Stimulated activated CD8-positive, alpha-beta memory T cell treated with anti-CD3 and anti-CD28 coated beads, Interleukin-12 subunit alpha, Interleukin-12 subunit beta, amount 100 ng/mL, for 1 hour (primary cell): ENCODE measurements around the gene PGBD5.

ENCODE experiments used
- DNase-seq: peaks from one replicate; pipeline ENCODE4 v3.0.0-alpha.2; 2020; ENCODE audit warnings: low read depth

PGBD5 gene

DNA sequence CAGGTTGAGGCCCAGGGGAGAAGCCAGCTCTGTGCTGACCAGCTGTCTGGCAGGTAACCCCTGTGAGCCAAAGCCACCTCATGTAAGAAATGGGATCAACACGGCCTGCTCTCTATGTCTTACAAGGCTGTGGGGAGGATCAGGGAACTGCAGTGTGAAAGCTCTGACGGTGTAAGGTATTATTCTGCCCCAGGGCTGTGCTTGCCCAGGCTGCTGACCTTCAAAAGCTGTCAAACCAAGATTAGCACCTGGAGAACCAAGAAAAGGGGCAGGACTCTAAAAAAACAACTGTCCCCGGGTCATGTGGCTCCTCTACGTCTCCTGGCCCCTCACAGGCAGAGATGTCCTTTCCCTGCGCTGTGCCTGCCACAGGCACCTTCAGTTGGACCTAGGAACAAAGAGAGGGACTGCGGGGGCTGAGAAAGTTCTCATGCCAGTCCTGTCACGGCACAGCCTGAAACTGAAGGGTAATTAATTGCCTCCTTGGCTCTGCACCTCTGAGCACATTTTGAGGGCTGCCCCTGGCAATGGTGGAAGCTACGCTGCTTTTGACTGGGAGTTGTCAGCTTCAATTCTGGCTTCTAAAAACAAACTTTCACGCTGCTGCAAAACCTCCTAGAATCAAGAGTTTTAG lies 77.6 kb downstream of the PGBD5 start:
- no peak for DNase-seq

DNA sequence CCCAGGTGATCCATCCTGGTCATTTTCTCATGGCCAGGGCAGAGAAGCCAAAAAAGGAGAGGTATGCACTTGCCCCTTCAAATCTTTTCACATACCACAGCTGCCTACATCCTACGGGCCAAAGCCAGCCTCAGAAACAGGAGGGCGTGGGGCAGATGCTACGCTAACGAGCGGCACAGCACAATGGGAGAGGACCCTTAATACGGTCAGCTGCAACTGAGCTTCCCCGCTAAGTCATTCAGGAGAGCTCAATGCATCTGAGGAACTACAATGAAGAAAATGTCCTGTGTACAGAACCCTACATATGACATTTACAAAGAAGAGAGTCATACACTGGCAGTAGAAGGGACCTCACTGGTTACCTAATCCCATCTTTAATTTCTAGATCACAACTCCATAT lies 78.2 kb downstream of the PGBD5 start:
- DNase-seq = no peak

DNA sequence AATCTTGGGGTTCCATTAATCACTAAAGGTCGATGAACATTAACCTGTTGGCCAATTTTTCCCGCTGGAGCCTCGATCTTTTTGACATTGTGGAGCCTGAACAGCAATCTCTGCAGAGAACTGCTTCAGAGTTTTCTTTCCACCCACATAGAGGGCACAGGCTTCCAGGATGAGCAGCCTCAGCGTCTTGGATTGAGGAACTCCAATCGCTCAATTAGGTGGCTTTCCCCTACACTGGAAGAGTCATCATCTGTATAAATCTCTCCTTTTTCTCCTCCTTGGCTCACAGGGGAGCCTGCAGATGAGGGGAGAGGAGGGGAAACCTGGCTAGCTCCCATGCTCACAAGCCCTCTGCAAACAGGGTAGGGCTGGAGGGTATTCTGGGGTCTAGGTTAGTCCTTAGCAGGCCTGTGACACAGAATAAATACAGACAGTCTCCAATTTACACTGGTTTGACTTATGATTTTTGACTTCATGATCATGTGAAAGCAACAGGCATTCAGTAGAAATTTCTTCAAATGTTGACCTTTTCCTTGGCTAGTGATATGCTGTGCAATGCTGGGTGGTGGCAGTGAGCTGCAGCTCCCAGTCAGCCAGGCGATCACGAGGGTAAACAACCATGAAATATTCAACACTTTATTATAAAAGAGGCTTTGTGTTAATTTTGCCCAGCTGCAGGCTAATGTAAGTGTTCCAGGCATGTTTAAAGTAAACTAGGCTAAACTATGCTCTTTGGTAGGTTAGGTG lies 80.8 kb downstream of the PGBD5 start:
- DNase-seq = no peak

DNA sequence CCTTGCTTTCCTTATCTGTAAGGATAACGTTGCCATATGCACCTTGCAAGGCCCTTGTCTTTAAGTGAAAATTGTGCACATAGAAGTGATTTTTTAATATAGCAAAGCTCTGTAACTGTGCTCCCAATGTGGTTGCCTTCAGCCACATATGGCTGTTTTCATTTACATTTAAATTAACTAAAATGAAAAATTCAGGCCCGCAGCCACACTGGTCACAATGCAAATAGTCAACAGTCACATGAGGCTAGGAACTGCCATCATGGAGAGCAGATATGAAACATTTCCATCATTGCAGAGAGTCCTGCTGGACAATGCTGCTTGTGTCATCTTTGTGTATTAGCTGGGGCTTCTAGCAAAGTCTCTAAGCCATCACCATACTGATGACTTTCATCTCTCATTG lies 83.4 kb downstream of the PGBD5 start:
- no peak for DNase-seq

DNA sequence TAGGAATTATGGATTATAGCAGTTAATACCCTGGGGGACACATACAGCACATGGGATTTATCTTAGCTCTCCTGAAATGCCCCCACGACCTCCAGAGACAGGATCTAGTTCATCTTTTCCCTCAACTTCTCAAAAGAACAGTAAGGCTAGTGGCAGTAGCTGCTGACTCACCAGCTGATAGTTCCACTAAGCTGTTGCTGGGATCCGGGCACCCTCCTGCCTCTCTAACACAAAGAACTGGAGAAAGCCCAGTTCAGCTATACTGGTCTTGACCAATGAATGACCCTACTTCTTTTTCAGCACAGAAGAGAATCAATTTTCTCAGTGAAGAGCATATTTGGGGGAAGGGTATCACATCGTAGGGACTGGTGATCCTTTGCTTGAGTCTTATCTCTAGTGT lies 84.1 kb downstream of the PGBD5 start:
- no peak for DNase-seq

DNA sequence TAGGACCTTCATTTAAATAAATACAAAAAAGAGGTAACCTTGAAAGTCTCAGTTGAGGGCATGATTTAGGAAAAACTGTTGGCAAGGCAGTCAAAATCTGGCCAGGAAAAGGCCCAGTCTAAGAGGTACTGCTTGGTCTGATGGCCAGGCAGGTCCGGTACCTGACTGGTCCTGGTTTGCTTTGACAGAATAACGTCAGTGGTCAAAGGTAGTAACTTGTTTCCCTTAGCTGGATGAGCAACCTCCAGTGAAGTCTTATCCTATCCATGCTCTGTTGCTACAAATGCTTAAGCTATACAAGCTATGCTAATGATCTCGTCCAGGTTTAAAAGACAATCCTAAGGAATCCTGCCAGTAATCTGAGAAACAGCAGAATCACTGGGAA lies 85.0 kb downstream of the PGBD5 start:
- no peak for DNase-seq

DNA sequence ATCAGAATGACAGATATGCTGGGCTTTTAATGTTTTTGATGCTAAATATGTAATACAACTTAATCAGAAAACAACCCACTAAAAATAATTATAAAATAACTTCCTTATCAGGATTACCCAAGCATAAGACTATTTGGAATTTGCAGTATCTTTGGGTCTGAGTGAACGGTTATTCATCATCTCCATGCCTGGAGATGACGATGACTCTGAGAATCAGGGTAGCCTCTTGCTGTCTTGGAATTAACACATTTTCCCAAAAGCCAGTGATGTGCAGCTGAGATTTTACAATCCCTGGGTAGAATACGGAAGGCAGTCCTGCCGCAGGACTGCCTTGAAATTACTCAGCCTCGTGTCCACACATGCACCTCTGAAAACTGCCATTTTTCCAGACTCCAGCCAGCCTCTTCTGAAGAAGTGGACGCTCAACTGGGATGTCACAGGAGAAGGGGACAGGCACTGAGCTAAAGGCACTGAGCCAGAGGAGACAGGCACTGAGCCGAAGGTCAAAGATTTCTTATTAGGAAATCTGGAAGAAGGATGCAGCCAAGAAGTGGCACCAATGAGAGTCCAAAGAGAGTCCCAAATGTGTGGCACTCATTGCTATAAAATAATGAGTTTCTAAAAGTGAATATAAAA lies 85.5 kb downstream of the PGBD5 start:
- DNase-seq = no peak

DNA sequence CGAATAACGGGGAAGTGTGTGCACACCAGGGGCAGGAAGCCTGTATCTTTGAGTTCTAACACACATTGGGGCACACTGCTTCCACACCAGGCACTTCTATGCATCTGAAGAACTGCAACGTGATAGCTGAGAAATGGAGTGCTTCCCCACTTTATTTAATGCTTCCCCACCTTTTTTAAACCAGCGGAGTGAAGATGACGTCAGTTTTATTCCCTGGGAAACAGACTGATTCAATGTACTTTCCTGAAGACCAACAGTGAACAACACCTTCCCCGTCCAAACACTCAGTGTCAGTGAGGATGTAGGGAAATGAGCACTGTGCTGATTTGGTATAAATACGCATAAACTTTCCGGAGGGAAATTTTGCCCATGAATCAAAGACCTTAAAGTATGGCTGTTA lies 87.1 kb downstream of the PGBD5 start:
- DNase-seq = no peak

DNA sequence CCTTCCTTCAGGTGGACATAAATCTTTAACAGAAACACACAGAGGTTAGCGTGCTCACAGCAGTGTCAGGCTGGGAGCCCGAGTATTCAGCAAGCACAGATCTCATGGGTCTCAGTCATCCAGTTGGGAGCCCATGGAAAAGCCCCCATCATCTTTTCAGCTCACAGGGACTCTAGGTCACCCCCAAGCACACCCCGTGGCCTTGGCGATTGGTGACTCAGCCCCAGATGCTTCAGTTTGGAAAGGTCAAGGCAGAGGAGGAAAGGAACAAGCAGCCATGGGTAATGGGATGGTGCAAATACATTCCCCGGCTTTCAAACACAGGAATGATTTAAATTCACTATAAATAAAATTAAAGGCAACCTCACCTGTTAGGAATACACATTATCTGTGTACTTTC lies 88.9 kb downstream of the PGBD5 start:
- no peak for DNase-seq

DNA sequence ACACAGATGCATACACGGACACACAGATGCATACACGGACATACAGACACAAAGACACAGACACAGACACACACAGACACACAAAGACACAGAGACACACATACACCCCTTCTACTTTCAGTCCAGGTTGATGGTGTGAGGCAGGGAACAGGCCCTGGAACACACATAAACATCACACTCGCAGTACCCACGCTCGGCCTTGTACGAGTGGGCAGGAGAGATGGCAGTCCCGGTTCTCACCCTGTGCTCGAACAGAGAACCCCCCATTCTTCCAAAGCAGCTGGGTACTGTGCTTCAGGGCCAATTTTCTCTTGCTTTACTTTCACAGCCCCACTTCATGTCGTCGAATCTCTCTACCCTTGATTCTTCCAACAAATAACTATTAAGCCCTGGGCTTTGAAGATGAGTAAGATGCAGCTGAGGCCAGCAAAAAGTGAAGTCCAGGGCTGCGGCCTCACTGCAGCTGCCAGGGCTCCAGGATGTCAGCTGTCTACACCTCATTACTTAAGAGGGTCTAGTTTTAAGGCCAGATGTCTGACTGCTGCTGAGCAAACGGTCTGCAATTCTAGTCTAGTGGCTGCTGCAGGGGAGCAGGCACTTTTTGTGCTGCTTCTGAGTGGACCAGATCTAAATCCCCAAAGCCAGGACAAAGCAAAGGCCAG lies 90.1 kb downstream of the PGBD5 start:
- DNase-seq = no peak

DNA sequence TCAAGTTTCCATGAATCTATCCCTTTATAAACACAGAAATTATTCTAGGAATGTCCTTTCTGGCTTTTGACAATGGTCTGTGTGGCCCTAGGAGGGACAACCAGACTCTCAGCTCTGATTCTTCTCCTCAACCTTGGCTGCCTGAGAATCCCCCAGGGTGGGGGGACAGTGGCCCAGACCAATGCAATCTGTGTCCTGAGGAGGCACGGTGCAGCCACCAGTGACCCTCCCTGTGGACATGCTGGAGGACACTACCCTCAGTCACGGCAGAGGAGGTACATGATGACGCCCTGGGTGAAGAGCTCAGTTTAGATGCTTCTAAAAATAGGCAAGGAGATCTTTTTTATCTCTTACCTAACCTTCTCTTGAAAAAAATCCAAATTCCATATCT lies 91.7 kb downstream of the PGBD5 start:
- DNase-seq = no peak

DNA sequence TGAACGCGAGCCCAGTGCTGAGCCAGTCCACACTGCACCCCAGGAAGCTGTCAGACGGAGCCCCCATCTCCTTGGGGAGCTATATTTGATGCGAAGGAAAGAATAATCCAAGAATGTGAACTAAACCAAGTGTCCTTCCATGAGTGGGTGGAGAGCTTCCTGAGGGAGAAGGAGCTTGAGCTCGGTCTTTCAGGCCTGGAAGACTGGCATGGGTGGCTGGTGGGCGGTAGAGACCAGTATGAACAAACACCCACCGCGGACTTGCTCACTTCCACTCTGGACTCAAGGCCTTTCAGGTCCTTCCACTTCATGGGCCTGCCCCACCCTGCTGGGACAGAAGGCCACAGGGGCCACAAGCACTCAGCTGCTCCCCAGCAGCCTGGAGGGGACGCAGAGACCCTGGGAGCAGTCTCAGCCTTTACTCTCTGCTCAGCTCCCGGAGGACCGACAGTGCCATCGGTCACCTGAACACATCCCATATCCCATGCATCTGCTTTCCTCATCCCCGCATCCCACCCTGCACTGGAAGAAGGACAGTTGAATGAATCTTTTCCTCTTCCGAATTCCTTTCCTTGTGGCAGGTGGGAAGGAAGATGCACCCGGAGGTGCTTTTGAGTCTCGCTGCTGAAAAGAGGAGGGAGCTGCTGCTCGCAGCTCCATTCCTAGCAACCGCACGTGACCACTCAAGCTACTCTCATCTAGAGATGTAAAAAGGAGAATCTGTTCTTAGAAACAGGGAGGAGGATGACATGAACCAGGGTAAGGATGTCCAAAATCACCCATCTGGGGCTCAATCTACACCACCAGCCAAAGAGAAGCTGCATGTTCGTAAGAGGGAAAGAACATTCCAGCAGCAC lies 92.3 kb downstream of the PGBD5 start:
- DNase-seq = no peak

DNA sequence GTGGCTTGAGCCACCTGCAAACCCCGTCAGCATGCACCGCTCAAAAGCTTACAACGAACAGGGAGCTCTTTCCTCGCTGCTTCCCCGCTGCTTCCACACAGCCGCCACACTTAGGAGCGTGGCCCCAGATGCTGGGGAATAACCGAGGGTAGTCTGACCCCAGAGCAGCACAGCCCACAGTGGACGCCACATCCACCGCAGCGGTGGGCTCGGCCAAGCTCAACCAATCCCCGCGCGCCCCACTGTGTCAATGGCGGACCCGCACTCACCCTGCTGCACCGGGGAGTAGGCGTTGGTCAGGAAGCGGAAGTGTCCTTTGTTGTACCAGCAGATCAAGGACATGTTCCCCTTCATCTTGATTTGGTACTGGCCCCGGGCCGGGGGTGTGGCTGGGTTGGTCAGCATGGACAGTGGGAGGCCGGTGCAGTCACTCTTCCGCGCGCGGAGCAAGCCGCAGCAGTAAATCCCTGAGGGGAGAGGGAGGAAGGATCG lies 93.5 kb downstream of the PGBD5 start:
- DNase-seq = no peak

DNA sequence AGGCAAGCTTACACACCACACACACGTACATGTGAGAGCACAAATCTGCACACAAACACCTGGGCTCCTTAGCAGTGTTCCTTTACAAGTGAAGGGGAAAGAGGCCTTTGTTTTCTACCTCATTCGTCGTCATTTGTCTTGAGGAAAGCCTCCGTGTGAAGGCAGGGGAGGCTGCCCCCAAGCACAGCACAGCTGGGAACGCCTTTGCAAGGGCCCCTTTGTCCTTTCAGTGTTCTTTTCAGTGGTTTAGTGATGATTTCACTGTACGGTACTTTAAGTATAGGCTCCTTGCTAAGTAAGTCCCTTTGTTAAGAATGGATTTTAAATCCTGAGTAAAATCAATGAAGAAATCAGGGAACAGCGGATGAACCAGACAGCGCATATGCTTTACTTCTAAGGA lies 94.1 kb downstream of the PGBD5 start:
- no peak for DNase-seq

DNA sequence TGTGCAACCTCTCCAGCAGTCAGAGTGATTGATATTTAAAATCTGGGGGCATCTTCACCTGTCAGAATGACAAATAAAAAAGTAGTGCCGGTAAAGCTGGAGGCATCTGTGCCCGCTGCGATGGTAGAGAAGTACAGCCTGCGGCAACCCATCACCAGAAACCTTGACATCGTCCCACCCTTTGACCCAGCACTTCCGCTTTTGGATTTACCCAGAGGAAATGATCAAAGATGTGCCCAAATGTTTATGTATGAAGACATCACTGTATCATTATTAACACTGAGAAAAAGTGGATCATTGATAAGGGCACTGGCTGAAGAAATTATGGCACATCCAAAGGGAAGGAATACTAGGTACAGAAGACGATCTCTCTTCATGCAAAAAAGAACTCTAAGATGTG lies 96.0 kb downstream of the PGBD5 start:
- DNase-seq = no peak

DNA sequence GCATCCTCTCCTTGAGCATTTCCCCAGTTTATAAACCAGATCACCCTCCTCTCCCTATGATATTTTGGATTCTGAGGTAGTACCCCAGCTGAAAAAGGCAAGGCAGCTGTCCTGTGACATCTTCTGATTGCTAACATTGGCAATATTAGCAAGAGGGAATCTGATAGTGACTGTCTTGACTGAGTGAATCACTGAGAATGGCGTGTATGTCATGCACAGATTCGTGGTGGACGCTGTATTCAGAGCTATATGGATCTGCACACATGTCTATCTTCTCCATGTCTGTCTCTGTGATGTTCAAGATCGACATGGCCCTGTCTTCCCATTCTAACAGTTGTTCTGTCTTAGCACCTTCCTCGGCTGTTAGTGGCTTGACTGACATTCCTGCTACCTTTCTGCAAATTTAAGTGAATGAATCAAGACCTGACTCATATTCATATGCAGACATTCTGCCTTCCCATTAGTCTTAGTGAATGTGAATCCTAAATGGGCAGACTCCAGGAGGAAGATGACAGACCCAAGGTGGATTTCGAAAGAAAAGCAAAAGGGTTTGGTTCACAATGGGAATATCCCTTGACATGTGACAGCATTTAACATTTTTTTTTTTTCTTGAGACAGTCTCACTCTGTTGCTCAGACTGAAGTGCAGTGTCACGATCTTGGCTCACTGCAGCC lies 97.7 kb downstream of the PGBD5 start:
- DNase-seq = no peak

DNA sequence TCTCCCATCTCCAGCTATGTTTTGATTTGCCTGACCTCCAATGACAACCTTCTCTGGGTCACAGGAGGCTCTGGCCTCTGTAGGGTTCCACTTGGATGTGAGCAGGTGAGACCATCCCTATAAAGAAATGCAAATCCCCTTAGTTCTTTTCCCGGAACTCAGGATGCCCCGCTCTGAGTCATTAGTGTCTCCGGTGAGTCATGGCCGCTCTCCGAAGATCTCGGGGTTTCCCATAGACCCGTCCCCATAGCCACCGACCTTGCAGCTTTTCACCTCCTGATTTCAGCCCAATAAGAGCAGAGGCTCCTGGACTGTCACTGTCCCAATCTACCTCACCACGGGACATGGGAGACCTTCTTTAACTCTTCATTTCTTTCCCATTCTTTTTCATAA lies 98.2 kb downstream of the PGBD5 start:
- DNase-seq = no peak

DNA sequence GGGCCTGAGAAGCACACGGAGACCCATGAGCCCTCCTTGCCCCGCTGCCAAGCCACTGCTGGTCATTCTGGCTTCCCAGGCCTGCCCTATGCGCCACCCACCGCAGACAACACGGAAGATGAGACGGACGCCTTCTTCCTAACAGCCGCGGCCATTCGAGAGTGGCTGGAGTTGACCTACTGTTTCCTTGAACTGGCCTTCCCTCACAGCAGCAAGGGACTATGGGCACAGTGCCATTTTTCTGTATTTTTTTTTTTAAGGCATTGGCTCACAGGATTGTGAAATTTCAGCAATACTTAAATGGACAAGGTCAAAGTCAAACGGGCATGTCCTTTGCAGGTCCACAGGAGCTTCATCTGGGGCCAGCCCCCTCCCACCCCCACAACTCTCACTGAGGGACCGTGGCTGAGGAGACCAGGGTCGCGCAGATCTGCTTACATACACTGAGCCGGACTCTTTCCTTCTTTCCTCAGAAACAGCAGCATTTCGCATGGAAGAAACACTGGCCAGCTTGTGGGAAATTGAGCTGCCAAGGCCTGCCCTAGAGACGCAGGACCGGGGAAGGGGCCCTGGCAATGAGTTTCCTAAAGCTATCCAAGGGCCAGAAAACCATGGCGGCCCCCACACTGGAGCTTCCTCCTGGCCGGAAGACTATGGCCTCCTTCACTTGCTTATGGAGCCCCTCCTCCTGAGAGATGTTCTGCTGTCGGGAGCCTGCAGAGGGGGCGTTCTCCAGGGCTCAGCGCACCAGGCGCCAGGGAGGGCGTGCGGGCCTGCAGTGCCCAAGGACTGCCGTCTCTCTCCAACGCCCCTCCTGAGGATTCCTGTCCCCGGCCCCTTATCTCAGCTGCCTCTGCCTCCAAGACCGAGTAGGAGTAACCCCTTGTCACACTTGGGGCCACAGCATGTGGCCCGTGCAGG lies 98.9 kb downstream of the PGBD5 start:
- no peak for DNase-seq

DNA sequence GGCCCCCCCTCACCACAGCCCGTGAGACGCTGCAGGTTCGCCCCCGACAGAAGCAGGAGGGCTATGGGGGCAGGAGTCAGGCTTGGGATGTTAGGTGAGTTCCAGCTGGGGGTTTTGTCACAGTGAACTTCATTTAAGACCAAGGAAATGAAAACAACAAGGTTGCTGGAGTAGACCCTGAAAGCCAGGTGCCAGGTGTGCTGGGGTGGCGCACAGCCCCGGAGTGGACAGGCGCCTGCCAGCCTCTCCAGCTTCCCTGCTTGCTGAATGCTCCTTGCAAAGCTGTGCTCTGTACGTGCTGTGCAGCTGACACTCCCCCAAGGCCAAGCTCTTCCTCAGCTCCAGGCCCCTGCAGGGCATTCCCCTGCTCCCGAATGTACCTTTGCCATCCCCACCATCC lies 102.4 kb downstream of the PGBD5 start:
- no peak for DNase-seq

DNA sequence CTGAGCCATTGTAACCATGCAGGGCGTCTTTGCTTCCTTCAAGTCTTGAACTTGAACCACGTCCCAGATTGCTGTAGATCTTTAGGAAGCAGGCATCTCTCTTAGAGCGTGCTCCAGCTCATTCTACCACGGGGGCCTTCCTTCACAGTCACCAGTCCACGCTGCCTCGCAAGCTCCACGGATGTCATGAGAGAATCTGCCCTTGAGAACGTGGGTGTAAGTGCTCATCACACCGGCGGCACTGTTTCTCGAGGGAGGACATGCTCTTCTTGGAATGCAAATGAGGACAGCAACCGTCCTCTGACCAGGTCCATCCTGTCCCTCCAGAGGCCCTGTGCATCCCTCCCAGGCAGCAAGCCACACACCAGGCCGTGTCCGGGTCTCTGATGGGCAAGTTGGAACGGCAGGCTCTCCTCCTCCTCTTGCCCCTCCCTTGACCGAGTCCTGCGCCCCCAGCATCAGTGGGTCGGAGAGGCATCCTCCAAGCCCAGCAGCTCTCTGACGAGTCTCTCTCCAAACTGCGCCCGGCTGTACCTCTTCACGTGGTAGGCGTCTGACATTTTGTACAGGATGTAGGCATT lies 103.1 kb downstream of the PGBD5 start:
- DNase-seq = no peak
